COLO668 (cell line): ENCODE results near the gene LCN1.
A peak's percentile ranks its signal among the peaks of the same experiment; 100 is the strongest.
"Not testable (repeated sequence)": the region's sequence is repeated elsewhere in the genome, so short reads cannot be mapped to it uniquely, and the experiment has no call there.

ENCODE experiments used
- DNase-seq: peaks from one replicate; lab custom pipeline; 2025; ENCODE audit not compliant: unreplicated experiment; lab: John Stamatoyannopoulos, UW

LCN1 gene

DNA sequence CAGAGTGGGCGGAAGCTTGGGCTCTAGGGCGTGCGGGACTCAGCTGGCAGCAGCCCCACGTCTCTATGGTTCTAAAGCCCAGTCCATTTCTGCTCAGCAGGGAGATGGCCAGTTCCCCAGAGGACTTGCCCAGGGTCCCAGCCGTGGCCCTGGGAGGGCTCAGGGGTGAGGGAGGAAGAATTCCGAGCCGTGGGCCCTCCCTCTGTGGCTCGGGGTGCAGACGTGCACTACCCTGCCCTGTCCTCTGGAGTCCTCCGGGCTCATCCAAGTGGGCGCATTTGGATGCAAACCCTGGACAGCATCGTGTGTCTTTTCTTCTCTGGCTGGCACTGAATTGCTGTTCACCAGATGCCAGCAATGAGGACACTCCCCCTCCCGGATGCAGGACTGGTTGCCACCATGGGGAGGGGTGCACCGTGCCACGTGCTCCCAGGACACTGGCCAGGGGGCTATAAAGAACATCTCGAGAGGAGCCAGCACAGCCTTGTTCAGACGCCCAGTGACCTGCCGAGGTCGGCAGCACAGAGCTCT, 24.5 kb downstream of the LCN1 start, which contains the start of gene OBP2A:
Gene OBP2A (plus strand): TSS at position 481 of the 531 bp plus-strand sequence. CDS start 55 bp downstream, outside the sequence.
- not testable (repeated sequence) for DNase-seq

- not testable (repeated sequence) for DNase-seq
Measured at GRCh38 chr9:135546792-135547617, 25.8 kb downstream of the LCN1 start.

DNA sequence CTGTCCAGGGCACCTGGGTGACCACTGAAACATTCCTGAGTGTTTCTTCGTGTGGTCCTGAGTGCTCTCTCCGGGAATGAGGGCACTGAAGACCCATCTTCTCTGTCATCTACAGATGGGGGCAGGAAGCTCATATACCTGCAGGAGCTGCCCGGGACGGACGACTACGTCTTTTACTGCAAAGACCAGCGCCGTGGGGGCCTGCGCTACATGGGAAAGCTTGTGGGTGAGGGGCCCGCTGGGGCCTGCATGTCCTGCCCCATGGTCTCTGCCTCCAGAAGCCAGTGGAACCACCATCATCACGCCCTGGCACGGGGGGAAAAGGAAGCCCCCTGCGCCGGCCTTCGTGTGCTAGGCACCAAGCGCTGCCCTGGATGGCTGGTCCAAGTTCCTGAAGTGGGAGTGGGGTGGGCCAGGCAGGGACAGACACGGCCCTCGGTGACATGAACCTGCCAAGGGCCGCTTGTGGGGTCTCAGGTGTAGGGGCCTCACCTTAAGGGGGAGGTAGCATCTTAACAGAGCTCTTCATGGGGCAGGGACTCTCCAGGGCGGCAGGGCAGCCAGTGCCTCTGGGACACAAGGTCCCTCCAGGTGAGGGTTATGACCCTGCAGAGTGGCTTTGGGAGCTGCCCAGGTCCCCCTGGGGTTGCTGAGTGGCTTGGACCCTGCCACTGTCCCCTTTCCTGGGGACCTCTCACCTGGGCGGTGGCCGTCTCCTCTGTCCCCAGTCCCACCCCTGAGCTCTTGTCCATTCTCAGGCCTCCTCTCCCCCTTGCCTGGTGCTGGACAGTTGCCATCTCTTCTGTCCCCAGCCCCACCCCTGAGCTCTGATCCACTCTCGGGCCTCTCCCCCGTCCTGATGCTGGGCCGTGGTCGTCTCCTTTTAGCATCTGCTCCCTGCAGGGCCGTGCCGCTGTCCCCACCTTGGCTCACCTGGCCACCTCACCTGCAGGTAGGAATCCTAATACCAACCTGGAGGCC, 26.8 kb downstream of the LCN1 start:
- DNase-seq = no peak

DNA sequence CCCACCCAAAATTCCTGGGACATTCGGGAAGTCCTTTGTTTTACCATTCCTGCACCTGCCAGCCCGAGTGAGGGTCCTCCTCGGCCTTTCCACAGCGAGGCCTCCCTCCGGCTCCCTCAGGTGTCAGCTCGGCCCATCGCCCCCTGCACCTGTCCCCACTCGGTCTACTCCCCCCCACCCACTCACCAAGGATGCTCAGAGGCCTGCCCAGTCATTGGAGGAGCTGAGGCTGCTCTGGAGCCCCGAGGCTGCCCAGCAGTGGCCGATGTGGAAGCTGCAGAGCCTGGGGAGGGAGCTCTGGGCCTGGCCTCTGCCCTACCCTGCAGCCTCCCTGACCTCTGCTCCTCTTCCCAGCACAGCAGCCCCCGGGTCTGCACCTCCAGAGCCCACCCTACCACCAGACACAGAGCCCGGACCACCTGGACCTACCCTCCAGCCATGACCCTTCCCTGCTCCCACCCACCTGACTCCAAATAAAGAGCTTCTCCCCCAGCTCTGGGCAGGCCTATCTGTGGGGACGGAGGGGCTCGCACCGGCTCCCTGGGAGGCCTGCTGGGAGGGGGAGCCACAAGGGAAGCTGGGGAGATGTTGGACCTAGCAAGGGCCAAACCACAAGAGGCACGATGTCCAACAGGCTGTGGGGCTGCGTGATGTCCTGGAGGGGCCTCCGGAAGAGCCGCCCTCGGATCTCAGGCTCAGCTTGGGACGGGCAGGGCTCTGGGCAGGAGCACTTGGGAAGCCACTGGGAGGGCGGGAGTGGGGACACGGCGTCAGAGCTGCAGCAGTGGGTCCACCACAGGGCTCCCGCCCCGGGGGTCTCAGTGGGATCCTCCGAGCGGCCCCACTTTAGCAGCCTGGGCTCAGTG, 28.5 kb downstream of the LCN1 start:
- DNase-seq = not testable (repeated sequence)

- no peak for DNase-seq
Measured at GRCh38 chr9:135550344-135550918, 29.2 kb downstream of the LCN1 start.

GRCh38 chr9:135551031-135551430, 29.8 kb downstream of the LCN1 start:
- no peak for DNase-seq

- DNase-seq = no peak
Measured at GRCh38 chr9:135551456-135551855, 30.2 kb downstream of the LCN1 start.

GRCh38 chr9:135552021-135552697, 30.9 kb downstream of the LCN1 start:
- no peak for DNase-seq

- DNase-seq = no peak
Measured at GRCh38 chr9:135552698-135553171, 31.5 kb downstream of the LCN1 start.

- DNase-seq = no peak
Measured at GRCh38 chr9:135554718-135555117, 33.5 kb downstream of the LCN1 start.

- DNase-seq = peak; percentile 27
Measured at GRCh38 chr9:135555203-135555602, 34.0 kb downstream of the LCN1 start.

DNA sequence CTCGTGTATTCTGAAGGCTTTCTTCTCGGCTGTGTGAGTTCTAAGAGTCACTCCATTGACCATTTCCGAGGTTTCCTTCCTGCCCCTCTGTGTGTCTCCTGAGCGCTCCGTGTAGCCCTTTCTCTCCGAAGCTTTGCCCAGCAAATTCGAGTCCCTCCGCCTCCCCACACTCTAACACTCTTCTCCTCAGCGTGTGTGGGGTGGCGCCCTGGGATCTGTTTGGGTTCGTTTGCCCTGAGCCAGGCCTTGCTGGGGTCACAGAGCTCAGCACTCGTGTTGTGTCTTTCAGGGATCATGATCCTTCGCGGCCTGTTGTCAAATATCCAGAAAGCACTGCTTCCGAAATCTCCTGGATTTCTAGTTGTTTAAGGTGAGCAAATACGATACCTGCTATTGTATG, 34.7 kb downstream of the LCN1 start:
- no peak for DNase-seq

- DNase-seq = no peak
Measured at GRCh38 chr9:135559606-135560005, 38.4 kb downstream of the LCN1 start.

DNA sequence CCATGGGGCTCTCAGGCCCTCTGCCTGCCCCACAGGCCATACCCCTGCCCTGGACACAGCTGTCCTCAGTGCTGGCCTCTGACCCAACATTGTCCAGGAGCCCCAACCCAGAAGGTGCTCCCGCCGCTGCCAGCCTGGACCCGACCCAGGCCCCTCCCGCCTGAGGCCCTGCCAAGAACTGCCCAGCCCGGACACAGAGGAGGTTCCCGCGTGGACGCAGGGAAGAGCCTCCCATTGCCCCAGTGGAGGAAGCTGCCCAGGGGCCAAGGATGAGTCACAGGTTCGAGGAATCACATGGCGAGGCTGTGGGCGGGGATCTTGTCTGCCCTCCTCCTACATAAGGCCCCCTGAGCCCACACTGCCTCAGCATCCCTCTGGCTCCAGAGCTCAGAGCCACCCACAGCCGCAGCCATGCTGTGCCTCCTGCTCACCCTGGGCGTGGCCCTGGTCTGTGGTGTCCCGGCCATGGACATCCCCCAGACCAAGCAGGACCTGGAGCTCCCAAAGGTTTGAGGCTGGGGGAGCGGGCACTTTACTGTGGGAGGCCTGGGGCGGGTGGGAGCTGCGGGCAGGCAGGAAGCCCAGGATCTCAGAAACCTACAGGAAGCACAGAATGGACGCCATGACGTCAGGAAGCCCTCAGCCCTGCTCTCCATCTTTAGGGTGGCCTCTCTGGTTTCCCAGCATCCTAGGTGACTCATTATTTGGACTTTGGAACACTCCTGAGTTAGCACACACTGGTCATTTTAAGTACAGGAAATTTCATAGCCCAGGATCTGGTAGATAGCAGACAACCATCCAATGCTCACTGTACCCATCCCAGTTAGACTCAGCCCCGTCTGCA, 40.4 kb downstream of the LCN1 start, which contains the start of gene PAEP:
Gene PAEP (plus strand): TSS at position 366 of the 844 bp plus-strand sequence.
- DNase-seq = no peak

GRCh38 chr9:135562235-135562745, 41.0 kb downstream of the LCN1 start:
- no peak for DNase-seq

- DNase-seq = no peak
Measured at GRCh38 chr9:135563039-135563476, 41.8 kb downstream of the LCN1 start.

DNA sequence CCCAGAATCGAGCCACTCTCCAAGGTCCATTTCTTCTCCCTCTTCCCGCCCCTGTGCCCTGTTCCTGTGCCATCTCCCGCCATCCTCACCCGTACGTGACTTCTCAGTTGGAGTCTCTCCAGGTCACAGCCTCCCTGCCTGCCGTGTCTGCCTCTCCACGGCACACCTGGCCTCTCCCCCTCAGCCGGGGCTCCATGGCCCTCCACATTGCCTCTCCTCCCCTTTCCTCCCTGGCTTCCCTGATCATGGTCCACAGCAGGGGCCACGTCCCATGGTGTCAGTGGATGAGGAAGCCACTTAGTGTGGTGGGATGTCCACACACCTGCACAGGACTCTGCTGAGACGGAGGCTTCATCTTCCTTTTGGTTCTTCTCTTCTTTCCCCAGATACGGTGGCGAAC, 42.6 kb downstream of the LCN1 start:
- DNase-seq = no peak

GRCh38 chr9:135565141-135565628, 43.9 kb downstream of the LCN1 start:
- no peak for DNase-seq
